Prostate gland (tissue), 2 donors: Measurements from ENCODE around the gene SGCD.

Experiments
- CTCF ChIP-seq, 4 experiments: fragments of 200-600 bp in 2 of 4; fragments of 450-650 bp in 2 of 4; sonication (generic) in 2 of 4; IDR thresholded peaks; 1 replicate in 3 of 4; 2 replicates in 1 of 4; pipeline ENCODE4 v1.5.1; 2016 to 2019; ENCODE audit warnings: antibody characterized with exemption in 4 of 4, mild to moderate bottlenecking in 2 of 4, moderate library complexity in 2 of 4
- POLR2A ChIP-seq: fragments of 450-650 bp; IDR thresholded peaks from one replicate; pipeline ENCODE4 v1.6.1; 2016; ENCODE audit warnings: antibody characterized with exemption, mild to moderate bottlenecking
- POLR2AphosphoS5 ChIP-seq: sonication (generic); formaldehyde crosslinking; IDR thresholded peaks from one replicate; pipeline ENCODE4 v1.6.1; 2017; ENCODE audit warnings: antibody characterized with exemption

GRCh38 chr5:156351423-156351822 lies 24.5 kb downstream of the SGCD start:
- no peak for TF ChIP-seq CTCF (IDR thresholded peaks at IDR 0.05)
- TF ChIP-seq POLR2AphosphoS5, result no peak
- no peak for TF ChIP-seq POLR2A
